ENCODE measurements around the gene DAPK1. TPM values are rescaled to one million over a fixed set of nuclear protein-coding genes. Genes with fewer than 3 reads are reported as not detected.

DAPK1 gene
- polyA plus RNA-seq, 1 donor from 2014 or later, result 45.0 TPM

- Histone ChIP-seq H3K79me2 (replicated peaks; ENCODE audit: insufficient read depth, low read length) (no peaks in the 10 kb centered on the region), H3K27ac (ENCODE audit: low read length) (no peak overlapping the region), H3K9ac (ENCODE audit: low read length) (no peak overlapping the region), H3K36me3 (ENCODE audit: insufficient read depth, low read length) (peaks cover 13% of the 10 kb centered on the region), H3K4me3 (ENCODE audit: low read length) (no peak overlapping the region), H3K9me2 (ENCODE audit: insufficient read depth, low read length) (no peaks in the 10 kb centered on the region), H3F3A (ENCODE audit: insufficient read depth, low read length, poor library complexity, severe bottlenecking) (no peaks in the 10 kb centered on the region), H3K27me3 (ENCODE audit: insufficient read depth, low read depth, low read length) (no peaks in the 10 kb centered on the region), H3K9me3 (ENCODE audit: low read length) (no peaks in the 10 kb centered on the region), H4K20me1 (ENCODE audit: insufficient read depth) (no peaks in the 10 kb centered on the region), H3K4me2 (ENCODE audit: low read length) (no peak overlapping the region), H2AFZ (ENCODE audit: low read depth, low read length) (no peak overlapping the region)
- TF ChIP-seq POLR2AphosphoS5 (IDR thresholded peaks at IDR 0.05), result no peak
- TF ChIP-seq REST (IDR thresholded peaks at IDR 0.05; ENCODE audit: borderline replicate concordance), result no peak
- TF ChIP-seq TAF1 (IDR thresholded peaks at IDR 0.05; ENCODE audit: low read depth), result no peak
- no peak for TF ChIP-seq MXI1 (conservative IDR thresholded peaks at IDR 0.05; ENCODE audit: poor library complexity, severe bottlenecking)
- TF ChIP-seq SMC3 (conservative IDR thresholded peaks at IDR 0.05; ENCODE audit: poor library complexity), result no peak
- TF ChIP-seq RAD21 (conservative IDR thresholded peaks at IDR 0.05), result no peak
- TF ChIP-seq CTCF (IDR thresholded peaks at IDR 0.05; ENCODE audit: poor library complexity, severe bottlenecking), result no peak
Observed at GRCh38 chr9:87614397-87614796, 116.7 kb downstream of the DAPK1 start.

GRCh38 chr9:87615136-87615535, 117.5 kb downstream of the DAPK1 start:
- H3K27me3 ChIP-seq (ENCODE audit: insufficient read depth, low read depth, low read length), result no peaks in the 10 kb centered on the region
- H3K9me3 ChIP-seq (ENCODE audit: low read length), result no peaks in the 10 kb centered on the region
- H3K36me3 ChIP-seq (ENCODE audit: insufficient read depth, low read length), result peaks cover 14% of the 10 kb centered on the region
- no peaks in the 10 kb centered on the region for H3F3A ChIP-seq (ENCODE audit: insufficient read depth, low read length, poor library complexity, severe bottlenecking)
- no peak overlapping the region for H2AFZ ChIP-seq (ENCODE audit: low read depth, low read length)
- H4K20me1 ChIP-seq (ENCODE audit: insufficient read depth), result no peaks in the 10 kb centered on the region
- H3K4me3 ChIP-seq (ENCODE audit: low read length), result no peak overlapping the region
- no peak overlapping the region for H3K4me2 ChIP-seq (ENCODE audit: low read length)
- no peaks in the 10 kb centered on the region for H3K79me2 ChIP-seq (replicated peaks; ENCODE audit: insufficient read depth, low read length)
- no peak overlapping the region for H3K27ac ChIP-seq (ENCODE audit: low read length)
- H3K9me2 ChIP-seq (ENCODE audit: insufficient read depth, low read length), result no peaks in the 10 kb centered on the region
- no peak overlapping the region for H3K9ac ChIP-seq (ENCODE audit: low read length)
- TF ChIP-seq CTCF (IDR thresholded peaks at IDR 0.05; ENCODE audit: poor library complexity, severe bottlenecking) (no peak), REST (IDR thresholded peaks at IDR 0.05; ENCODE audit: borderline replicate concordance) (no peak), RAD21 (conservative IDR thresholded peaks at IDR 0.05) (no peak), EZH2 (IDR thresholded peaks at IDR 0.05; ENCODE audit: borderline replicate concordance, insufficient read depth, low read length, poor library complexity, severe bottlenecking) (no peak), SMC3 (conservative IDR thresholded peaks at IDR 0.05; ENCODE audit: poor library complexity) (no peak), POLR2AphosphoS5 (IDR thresholded peaks at IDR 0.05) (no peak), EP300 (conservative IDR thresholded peaks at IDR 0.05; ENCODE audit: poor library complexity, severe bottlenecking) (no peak), MXI1 (conservative IDR thresholded peaks at IDR 0.05; ENCODE audit: poor library complexity, severe bottlenecking) (no peak), TAF1 (IDR thresholded peaks at IDR 0.05; ENCODE audit: low read depth) (no peak)
